ENCODE measurements around the gene SLC38A3. TPM values are rescaled to one million over a fixed set of nuclear protein-coding genes. Genes with fewer than 3 reads are reported as not detected.
A peak's percentile ranks its signal among the peaks of the same experiment; 100 is the strongest.
"Not testable (repeated sequence)": the region's sequence is repeated elsewhere in the genome, so short reads cannot be mapped to it uniquely, and the experiment has no call there.

SLC38A3 gene
- total RNA-seq, 1 donor from 2014 or later, result 1.2 TPM

GRCh38 chr3:50210176-50210509, 5.1 kb downstream of the SLC38A3 start:
- Mint-ChIP-seq H3K36me3 (ENCODE audit: low read depth) (no peaks in the 10 kb centered on the region), H3K9me3 (ENCODE audit: low read depth) (no peaks in the 10 kb centered on the region), H3K27me3 (ENCODE audit: low read depth) (peaks cover 2% of the 10 kb centered on the region), H3K27ac (ENCODE audit: unreplicated experiment) (no peak overlapping the region), H3K4me3 (ENCODE audit: unreplicated experiment) (no peak overlapping the region), H3K4me1 (ENCODE audit: low read depth) (peaks cover 7% of the 10 kb centered on the region)
- no peak for DNase-seq (ENCODE audit: low spot score)
- TF ChIP-seq, protein P1, sequence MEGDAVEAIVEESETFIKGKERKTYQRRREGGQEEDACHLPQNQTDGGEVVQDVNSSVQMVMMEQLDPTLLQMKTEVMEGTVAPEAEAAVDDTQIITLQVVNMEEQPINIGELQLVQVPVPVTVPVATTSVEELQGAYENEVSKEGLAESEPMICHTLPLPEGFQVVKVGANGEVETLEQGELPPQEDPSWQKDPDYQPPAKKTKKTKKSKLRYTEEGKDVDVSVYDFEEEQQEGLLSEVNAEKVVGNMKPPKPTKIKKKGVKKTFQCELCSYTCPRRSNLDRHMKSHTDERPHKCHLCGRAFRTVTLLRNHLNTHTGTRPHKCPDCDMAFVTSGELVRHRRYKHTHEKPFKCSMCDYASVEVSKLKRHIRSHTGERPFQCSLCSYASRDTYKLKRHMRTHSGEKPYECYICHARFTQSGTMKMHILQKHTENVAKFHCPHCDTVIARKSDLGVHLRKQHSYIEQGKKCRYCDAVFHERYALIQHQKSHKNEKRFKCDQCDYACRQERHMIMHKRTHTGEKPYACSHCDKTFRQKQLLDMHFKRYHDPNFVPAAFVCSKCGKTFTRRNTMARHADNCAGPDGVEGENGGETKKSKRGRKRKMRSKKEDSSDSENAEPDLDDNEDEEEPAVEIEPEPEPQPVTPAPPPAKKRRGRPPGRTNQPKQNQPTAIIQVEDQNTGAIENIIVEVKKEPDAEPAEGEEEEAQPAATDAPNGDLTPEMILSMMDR (IDR thresholded peaks at IDR 0.05), result no peak

DNA sequence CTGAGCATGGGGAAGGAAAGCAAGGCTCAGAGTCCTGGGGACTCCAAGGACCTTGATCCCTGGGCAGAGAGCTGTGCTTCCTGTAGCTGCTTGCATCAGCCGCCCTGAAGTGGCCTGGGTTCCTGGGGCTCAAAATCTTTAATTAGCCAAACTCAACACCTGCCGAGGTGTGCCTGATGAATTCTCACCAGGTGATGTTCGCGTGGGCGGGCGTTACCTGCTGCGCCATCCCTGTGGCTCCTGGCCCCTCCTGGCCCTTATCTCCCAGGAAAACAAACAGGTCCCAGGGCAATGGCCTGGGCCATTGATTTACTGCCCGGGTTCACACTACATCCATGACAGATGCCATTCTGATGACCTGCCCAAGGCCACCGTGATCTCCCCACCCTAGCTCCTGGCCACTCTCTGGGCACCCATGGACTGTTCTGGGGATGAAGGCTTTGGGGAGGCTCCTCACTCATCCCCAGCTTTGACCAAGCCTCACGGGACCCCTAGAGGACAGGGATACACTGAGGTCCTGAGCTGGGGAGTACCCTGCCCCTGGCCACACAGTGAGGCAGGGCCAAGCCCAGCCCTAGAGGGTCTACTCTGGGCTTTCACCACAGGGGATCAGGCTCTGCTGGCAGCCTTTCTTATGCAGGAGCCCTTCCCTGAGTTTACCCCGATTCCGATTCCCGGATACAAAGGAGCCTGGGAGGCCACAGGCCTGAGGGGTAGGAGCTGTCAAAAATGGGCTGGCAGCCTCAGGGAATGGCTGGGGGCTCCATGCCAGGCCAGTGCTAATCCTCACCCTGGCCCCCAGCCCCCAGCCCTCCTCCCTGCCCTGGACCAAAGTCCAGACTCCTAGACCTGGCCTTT, 5.7 kb downstream of the SLC38A3 start:
- Mint-ChIP-seq H3K9me3 (ENCODE audit: low read depth) (no peaks in the 10 kb centered on the region), H3K4me1 (ENCODE audit: low read depth) (peaks cover 7% of the 10 kb centered on the region), H3K27ac (ENCODE audit: unreplicated experiment) (no peak overlapping the region), H3K4me3 (ENCODE audit: unreplicated experiment) (no peak overlapping the region), H3K27me3 (ENCODE audit: low read depth) (peaks cover 2% of the 10 kb centered on the region), H3K36me3 (ENCODE audit: low read depth) (no peaks in the 10 kb centered on the region)
- no peak for DNase-seq (ENCODE audit: low spot score)
- TF ChIP-seq, protein P1 (IDR thresholded peaks at IDR 0.05), result no peak

- H3K4me3 Mint-ChIP-seq (ENCODE audit: unreplicated experiment); H3K27me3 Mint-ChIP-seq (ENCODE audit: low read depth); DNase-seq (ENCODE audit: low spot score); H3K4me1 Mint-ChIP-seq (ENCODE audit: low read depth); H3K9me3 Mint-ChIP-seq (ENCODE audit: low read depth); H3K36me3 Mint-ChIP-seq (ENCODE audit: low read depth); H3K27ac Mint-ChIP-seq (ENCODE audit: unreplicated experiment): not testable (repeated sequence)
These were observed 6.3 kb downstream of the SLC38A3 start for GRCh38 chr3:50211368-50211717.

DNA sequence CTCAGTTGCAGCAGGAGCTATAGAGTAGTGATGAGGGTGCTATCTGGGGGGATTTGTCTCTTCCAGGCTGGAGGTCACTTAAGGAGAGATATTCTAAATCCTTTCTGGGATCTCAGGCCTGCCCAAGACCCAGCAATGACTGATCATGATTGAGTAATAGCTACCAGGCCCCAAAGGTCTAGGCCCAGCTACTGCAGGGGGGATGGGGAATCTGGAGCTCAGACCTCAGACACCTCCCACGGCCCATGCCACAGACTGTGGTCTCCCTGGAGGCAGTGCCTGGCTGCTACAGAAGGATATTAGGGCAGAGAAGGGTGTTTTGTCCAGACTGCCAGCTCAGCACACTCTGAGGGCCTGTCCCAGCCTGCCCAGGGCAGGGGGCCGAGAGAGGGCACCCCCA, 6.9 kb downstream of the SLC38A3 start:
- Mint-ChIP-seq H3K9me3 (ENCODE audit: low read depth) (no peaks in the 10 kb centered on the region), H3K27ac (ENCODE audit: unreplicated experiment) (no peak overlapping the region), H3K4me1 (ENCODE audit: low read depth) (peaks cover 7% of the 10 kb centered on the region), H3K4me3 (ENCODE audit: unreplicated experiment) (no peak overlapping the region), H3K36me3 (ENCODE audit: low read depth) (no peaks in the 10 kb centered on the region), H3K27me3 (ENCODE audit: low read depth) (no peaks in the 10 kb centered on the region)
- TF ChIP-seq, protein P1 (IDR thresholded peaks at IDR 0.05), result no peak
- no peak for DNase-seq (ENCODE audit: low spot score)

- no peaks in the 10 kb centered on the region for H3K9me3 Mint-ChIP-seq (ENCODE audit: low read depth)
- H3K27me3 Mint-ChIP-seq (ENCODE audit: low read depth), result no peaks in the 10 kb centered on the region
- H3K27ac Mint-ChIP-seq (ENCODE audit: unreplicated experiment), result peak overlapping the region; percentile 57
- TF ChIP-seq, protein P1 (IDR thresholded peaks at IDR 0.05), result no peak
- DNase-seq (ENCODE audit: low spot score), result no peak
- H3K4me1 Mint-ChIP-seq (ENCODE audit: low read depth), result peaks cover 7% of the 10 kb centered on the region
- no peaks in the 10 kb centered on the region for H3K36me3 Mint-ChIP-seq (ENCODE audit: low read depth)
- H3K4me3 Mint-ChIP-seq (ENCODE audit: unreplicated experiment), result no peak overlapping the region
These were observed 7.4 kb downstream of the SLC38A3 start for GRCh38 chr3:50212502-50212901.

- no peak for DNase-seq (ENCODE audit: low spot score)
- Mint-ChIP-seq H3K27ac (ENCODE audit: unreplicated experiment) (no peak overlapping the region), H3K4me1 (ENCODE audit: low read depth) (peaks cover 7% of the 10 kb centered on the region), H3K36me3 (ENCODE audit: low read depth) (no peaks in the 10 kb centered on the region), H3K27me3 (ENCODE audit: low read depth) (no peaks in the 10 kb centered on the region), H3K9me3 (ENCODE audit: low read depth) (no peaks in the 10 kb centered on the region), H3K4me3 (ENCODE audit: unreplicated experiment) (no peak overlapping the region)
- TF ChIP-seq, protein P1 (IDR thresholded peaks at IDR 0.05), result no peak
These were observed 7.9 kb downstream of the SLC38A3 start for GRCh38 chr3:50212971-50213370.
